PFSK-1 (cell line): Measurements from ENCODE around the gene C16orf82.

Source experiments
- FOXP2 ChIP-seq: optimal IDR thresholded peaks from 2 replicates; pipeline ENCODE3; 2011; ENCODE audit warnings: borderline replicate concordance, control low read depth, inconsistent platforms; ENCODE audit not compliant: insufficient read depth; ENCODE audit errors: extremely low read length, extremely low read depth
- POLR2AphosphoS5 ChIP-seq: IDR thresholded peaks from 2 replicates; pipeline ENCODE4 v1.6.1; 2012; ENCODE audit warnings: low read depth, mild to moderate bottlenecking, control low read depth, low read length, moderate library complexity
- REST ChIP-seq, 2 experiments: IDR thresholded peaks; 2 replicates each; pipeline versions ENCODE4 v1.6.1 to v1.8.0; 2011 to 2012; ENCODE audit warnings: low read depth in 2 of 2, low read length in 2 of 2, control low read depth in 1 of 2, inconsistent platforms in 1 of 2, mild to moderate bottlenecking in 1 of 2, moderate library complexity in 1 of 2; ENCODE audit not compliant: insufficient read depth in 1 of 2
- SIN3A ChIP-seq: IDR thresholded peaks from 2 replicates; pipeline ENCODE4 v1.6.1; 2012; ENCODE audit warnings: mild to moderate bottlenecking, low read length, moderate library complexity, borderline replicate concordance; ENCODE audit not compliant: insufficient read depth
- TAF1 ChIP-seq: IDR thresholded peaks from 2 replicates; pipeline ENCODE4 v1.6.1; 2012; ENCODE audit warnings: low read length, control low read depth, borderline replicate concordance; ENCODE audit not compliant: insufficient read depth

The C16orf82 gene

GRCh38 chr16:27112093-27112811 is 45.5 kb downstream of the C16orf82 start:
- TF ChIP-seq REST (IDR thresholded peaks at IDR 0.05; ENCODE audit: insufficient read depth in 1 of 2, low read depth in 2 of 2, low read length in 2 of 2) = no peak
- TF ChIP-seq SIN3A = no peak
- no peak for TF ChIP-seq TAF1
- TF ChIP-seq FOXP2 = no peak
- no peak for TF ChIP-seq POLR2AphosphoS5

DNA sequence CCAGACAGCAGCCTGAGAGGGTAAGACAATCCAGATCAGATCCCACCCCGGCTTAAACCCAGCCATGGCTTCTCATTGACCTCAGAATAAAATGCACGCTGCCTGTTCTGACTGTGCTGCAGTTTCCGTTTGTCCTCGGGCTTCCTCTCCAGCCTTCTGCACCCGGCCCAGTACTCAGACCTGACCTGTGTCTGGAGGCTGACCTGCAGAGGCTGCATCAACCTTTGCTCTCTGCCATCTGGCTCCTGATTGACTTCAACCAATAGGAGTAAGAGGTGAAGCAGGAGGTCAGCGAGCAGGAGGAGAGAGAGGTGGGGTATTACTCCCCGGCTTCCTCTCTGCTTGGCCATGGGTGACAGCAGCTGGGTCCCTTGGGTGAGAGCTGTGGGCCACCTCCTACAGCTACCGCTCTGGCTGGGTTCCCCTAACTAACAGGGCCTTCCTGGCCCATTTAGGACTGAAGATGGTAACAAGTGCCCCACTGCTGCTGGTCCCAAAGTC is 46.7 kb downstream of the C16orf82 start:
- TF ChIP-seq FOXP2 = no peak
- no peak for TF ChIP-seq POLR2AphosphoS5
- no peak for TF ChIP-seq TAF1
- no peak for TF ChIP-seq REST (IDR thresholded peaks at IDR 0.05; ENCODE audit: insufficient read depth in 1 of 2, low read depth in 2 of 2, low read length in 2 of 2)
- TF ChIP-seq SIN3A = no peak

DNA sequence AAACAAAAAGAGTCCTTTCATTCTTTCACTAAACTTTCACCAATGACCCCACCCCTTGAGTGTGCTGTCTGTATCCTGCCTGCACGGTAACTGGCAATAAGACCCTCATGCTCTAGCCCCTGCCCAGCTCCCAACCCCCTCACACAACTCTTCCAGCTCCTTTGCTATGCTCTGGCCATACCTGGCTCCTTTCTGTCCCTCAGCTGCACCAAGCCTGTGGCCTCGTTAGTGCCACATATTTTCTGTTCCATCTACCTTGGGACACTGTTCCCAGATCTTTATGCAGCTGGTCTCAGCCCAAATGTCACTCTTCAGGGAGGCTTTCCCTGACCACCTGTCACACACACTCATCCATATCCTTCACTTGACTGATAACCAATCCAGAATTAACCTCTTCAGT is 47.3 kb downstream of the C16orf82 start:
- TF ChIP-seq REST (IDR thresholded peaks at IDR 0.05; ENCODE audit: insufficient read depth in 1 of 2, low read depth in 2 of 2, low read length in 2 of 2) (no peak), SIN3A (no peak), FOXP2 (no peak)

GRCh38 chr16:27118526-27118925 is 51.8 kb downstream of the C16orf82 start:
- TF ChIP-seq FOXP2 (no peak), REST (IDR thresholded peaks at IDR 0.05; ENCODE audit: insufficient read depth in 1 of 2, low read depth in 2 of 2, low read length in 2 of 2) (no peak), TAF1 (no peak), SIN3A (no peak), POLR2AphosphoS5 (no peak)
